Measurements from ENCODE around the gene DCLK2.
"Not testable (repeated sequence)": the region's sequence is repeated elsewhere in the genome, so short reads cannot be mapped to it uniquely, and the experiment has no call there.

Gene DCLK2

GRCh38 chr4:150181536-150181935 lies 103.3 kb downstream of the DCLK2 start:
- Histone ChIP-seq H3K9me3 (ENCODE audit: low read length) (no peaks in the 10 kb centered on the region), H4K20me1 (ENCODE audit: insufficient read depth, low read length) (no peaks in the 10 kb centered on the region)

GRCh38 chr4:150182794-150183193 lies 104.5 kb downstream of the DCLK2 start:
- Histone ChIP-seq H3K36me3 (ENCODE audit: insufficient read depth, low read length) (no peaks in the 10 kb centered on the region), H3K9me2 (ENCODE audit: low read depth, low read length) (no peaks in the 10 kb centered on the region), H3K79me2 (ENCODE audit: insufficient read depth, low read length) (no peaks in the 10 kb centered on the region), H3F3A (ENCODE audit: insufficient read depth, low read length) (no peaks in the 10 kb centered on the region), H2AFZ (ENCODE audit: low read length) (no peak overlapping the region), H3K4me2 (ENCODE audit: low read length) (no peak overlapping the region), H3K9ac (ENCODE audit: low read length) (no peak overlapping the region), H4K20me1 (ENCODE audit: insufficient read depth, low read length) (no peaks in the 10 kb centered on the region), H3K9me3 (ENCODE audit: low read length) (no peaks in the 10 kb centered on the region), H3K4me1 (ENCODE audit: insufficient read depth, low read length, severe bottlenecking) (no peaks in the 10 kb centered on the region), H3K27ac (ENCODE audit: low read depth, low read length, poor library complexity, severe bottlenecking) (no peak overlapping the region), H3K27me3 (ENCODE audit: insufficient read depth, low read length) (no peaks in the 10 kb centered on the region), H3K4me3 (ENCODE audit: low read depth, low read length, poor library complexity, severe bottlenecking) (no peak overlapping the region)
- no peak for TF ChIP-seq EZH2 (IDR thresholded peaks at IDR 0.05; ENCODE audit: borderline replicate concordance, low read length)

More at GRCh38 chr4:150181536-150181935, 103.3 kb downstream of the DCLK2 start:
- H3K79me2 ChIP-seq (ENCODE audit: insufficient read depth, low read length): no peaks in the 10 kb centered on the region
- H3K9ac ChIP-seq (ENCODE audit: low read length): no peak overlapping the region
- no peaks in the 10 kb centered on the region for H3K27me3 ChIP-seq (ENCODE audit: insufficient read depth, low read length)
- no peak overlapping the region for H2AFZ ChIP-seq (ENCODE audit: low read length)
- no peaks in the 10 kb centered on the region for H3F3A ChIP-seq (ENCODE audit: insufficient read depth, low read length)
- H3K9me2 ChIP-seq (ENCODE audit: low read depth, low read length): no peaks in the 10 kb centered on the region
- no peak overlapping the region for H3K27ac ChIP-seq (ENCODE audit: low read depth, low read length, poor library complexity, severe bottlenecking)
- H3K4me1 ChIP-seq (ENCODE audit: insufficient read depth, low read length, severe bottlenecking): no peaks in the 10 kb centered on the region
- H3K4me3 ChIP-seq (ENCODE audit: low read depth, low read length, poor library complexity, severe bottlenecking): no peak overlapping the region
- H3K4me2 ChIP-seq (ENCODE audit: low read length): no peak overlapping the region
- no peaks in the 10 kb centered on the region for H3K36me3 ChIP-seq (ENCODE audit: insufficient read depth, low read length)
- TF ChIP-seq EZH2 (IDR thresholded peaks at IDR 0.05; ENCODE audit: borderline replicate concordance, low read length) (no peak), CTCF (IDR thresholded peaks at IDR 0.05; ENCODE audit: low read length) (no peak)

GRCh38 chr4:150185033-150185432 lies 106.8 kb downstream of the DCLK2 start:
- not testable (repeated sequence) for H3K9me2 ChIP-seq (ENCODE audit: low read depth, low read length); H2AFZ ChIP-seq (ENCODE audit: low read length); H3K9ac ChIP-seq (ENCODE audit: low read length); H3K4me3 ChIP-seq (ENCODE audit: low read depth, low read length, poor library complexity, severe bottlenecking); H3K79me2 ChIP-seq (ENCODE audit: insufficient read depth, low read length); H3K9me3 ChIP-seq (ENCODE audit: low read length); H3K27ac ChIP-seq (ENCODE audit: low read depth, low read length, poor library complexity, severe bottlenecking); H4K20me1 ChIP-seq (ENCODE audit: insufficient read depth, low read length); H3K4me1 ChIP-seq (ENCODE audit: insufficient read depth, low read length, severe bottlenecking); H3F3A ChIP-seq (ENCODE audit: insufficient read depth, low read length); H3K27me3 ChIP-seq (ENCODE audit: insufficient read depth, low read length); H3K36me3 ChIP-seq (ENCODE audit: insufficient read depth, low read length); H3K4me2 ChIP-seq (ENCODE audit: low read length)

GRCh38 chr4:150192986-150193385 lies 114.7 kb downstream of the DCLK2 start:
- Histone ChIP-seq H3K27me3 (ENCODE audit: insufficient read depth, low read length) (no peaks in the 10 kb centered on the region; the same call in 1 of the 2 replicates), H3K4me2 (ENCODE audit: low read length) (no peak overlapping the region), H3K9me3 (ENCODE audit: low read length) (no peaks in the 10 kb centered on the region), H3K27ac (ENCODE audit: low read depth, low read length, poor library complexity, severe bottlenecking) (no peak overlapping the region), H3F3A (ENCODE audit: insufficient read depth, low read length) (no peaks in the 10 kb centered on the region), H3K36me3 (ENCODE audit: insufficient read depth, low read length) (no peaks in the 10 kb centered on the region), H3K79me2 (ENCODE audit: insufficient read depth, low read length) (no peaks in the 10 kb centered on the region), H3K9ac (ENCODE audit: low read length) (no peak overlapping the region), H2AFZ (ENCODE audit: low read length) (no peak overlapping the region), H4K20me1 (ENCODE audit: insufficient read depth, low read length) (no peaks in the 10 kb centered on the region), H3K4me1 (ENCODE audit: insufficient read depth, low read length, severe bottlenecking) (no peaks in the 10 kb centered on the region), H3K4me3 (ENCODE audit: low read depth, low read length, poor library complexity, severe bottlenecking) (no peak overlapping the region), H3K9me2 (ENCODE audit: low read depth, low read length) (no peaks in the 10 kb centered on the region)
- no peak for TF ChIP-seq CTCF (IDR thresholded peaks at IDR 0.05; ENCODE audit: low read length)
- no peak for TF ChIP-seq EZH2 (IDR thresholded peaks at IDR 0.05; ENCODE audit: borderline replicate concordance, low read length)

- H3K9me2 ChIP-seq (ENCODE audit: low read depth, low read length); H3K27me3 ChIP-seq (ENCODE audit: insufficient read depth, low read length); H3K36me3 ChIP-seq (ENCODE audit: insufficient read depth, low read length); H3K4me2 ChIP-seq (ENCODE audit: low read length); H3K4me3 ChIP-seq (ENCODE audit: low read depth, low read length, poor library complexity, severe bottlenecking); H3K9me3 ChIP-seq (ENCODE audit: low read length); H3K27ac ChIP-seq (ENCODE audit: low read depth, low read length, poor library complexity, severe bottlenecking); H3K9ac ChIP-seq (ENCODE audit: low read length); H4K20me1 ChIP-seq (ENCODE audit: insufficient read depth, low read length); H3F3A ChIP-seq (ENCODE audit: insufficient read depth, low read length); H3K4me1 ChIP-seq (ENCODE audit: insufficient read depth, low read length, severe bottlenecking); H2AFZ ChIP-seq (ENCODE audit: low read length); H3K79me2 ChIP-seq (ENCODE audit: insufficient read depth, low read length): not testable (repeated sequence)
Measured at GRCh38 chr4:150197256-150197655, 119.0 kb downstream of the DCLK2 start.

Measured in OCI-LY1 (cell line).